Measurements from ENCODE around the gene CAMK2D. TPM values are rescaled to one million over a fixed set of nuclear protein-coding genes. Genes with fewer than 3 reads are reported as not detected.

CAMK2D gene
- total RNA-seq, 2 donors from 2014 or later, result 132 to 187 TPM

- Histone ChIP-seq H3K36me3 (no peaks in the 10 kb centered on the region), H3K4me3 (no peak overlapping the region), H3K27ac (no peak overlapping the region), H3K27me3 (no peaks in the 10 kb centered on the region), H3K4me1 (peaks cover 0 to 19% of the 10 kb centered on the region in 2 donors), H3K9me3 (no peaks in the 10 kb centered on the region)
- no peak for DNase-seq (ENCODE audit: low spot score)
- TF ChIP-seq CTCF (IDR thresholded peaks at IDR 0.05), result no peak
Observed at GRCh38 chr4:113563691-113564378, 197.7 kb downstream of the CAMK2D start.

GRCh38 chr4:113561758-113562157 lies 199.8 kb downstream of the CAMK2D start:
- Histone ChIP-seq H3K9me3 (no peaks in the 10 kb centered on the region), H3K4me3 (no peak overlapping the region), H3K4me1 (peaks cover 0 to 30% of the 10 kb centered on the region in 2 donors), H3K36me3 (no peaks in the 10 kb centered on the region), H3K27me3 (no peaks in the 10 kb centered on the region), H3K27ac (no peak overlapping the region)
- DNase-seq (ENCODE audit: low spot score), result no peak
- no peak for TF ChIP-seq CTCF (IDR thresholded peaks at IDR 0.05)

- DNase-seq (ENCODE audit: low spot score), result no peak
- H3K9me3 ChIP-seq, result no peaks in the 10 kb centered on the region
- no peaks in the 10 kb centered on the region for H3K27me3 ChIP-seq
- H3K4me3 ChIP-seq, result no peak overlapping the region
- no peak for TF ChIP-seq CTCF (IDR thresholded peaks at IDR 0.05)
- no peaks in the 10 kb centered on the region for H3K36me3 ChIP-seq
- peaks cover 0 to 37% of the 10 kb centered on the region in 2 donors for H3K4me1 ChIP-seq
- H3K27ac ChIP-seq, result no peak overlapping the region
Observed at GRCh38 chr4:113561092-113561491, 200.4 kb downstream of the CAMK2D start.

GRCh38 chr4:113560579-113560978 lies 201.0 kb downstream of the CAMK2D start:
- peaks cover 0 to 42% of the 10 kb centered on the region in 2 donors for H3K4me1 ChIP-seq
- H3K9me3 ChIP-seq, result no peaks in the 10 kb centered on the region
- DNase-seq (ENCODE audit: low spot score), result no peak
- no peak overlapping the region for H3K27ac ChIP-seq
- H3K36me3 ChIP-seq, result no peaks in the 10 kb centered on the region
- no peak overlapping the region for H3K4me3 ChIP-seq
- no peaks in the 10 kb centered on the region for H3K27me3 ChIP-seq
- TF ChIP-seq CTCF (IDR thresholded peaks at IDR 0.05), result no peak

GRCh38 chr4:113559947-113560346 lies 201.6 kb downstream of the CAMK2D start:
- TF ChIP-seq CTCF (IDR thresholded peaks at IDR 0.05), result no peak
- Histone ChIP-seq H3K4me3 (no peak overlapping the region), H3K27ac (no peak overlapping the region), H3K4me1 (peaks cover 0 to 41% of the 10 kb centered on the region in 2 donors), H3K36me3 (no peaks in the 10 kb centered on the region), H3K27me3 (no peaks in the 10 kb centered on the region), H3K9me3 (no peaks in the 10 kb centered on the region)
- no peak for DNase-seq (ENCODE audit: low spot score)
